Endothelial cell of umbilical vein (primary cell): Measurements from ENCODE around the gene UNC5C. TPM values are rescaled to one million over a fixed set of nuclear protein-coding genes. Genes with fewer than 3 reads are reported as not detected.

Source experiments
- BruUV-seq: library from RNA; stranded (reverse); fragments of 400-500 nt; replicated peaks from 2 replicates; lab custom pipeline; 2021; lab: Mats Ljungman, UMichigan
- CTCF ChIA-PET: fragments of 300-600, 350-600 bp; sonication (Branson Sonifier 250); formaldehyde crosslinking; loops from one replicate; lab custom pipeline; 2021; ENCODE audit warnings: antibody characterized with exemption, inconsistent platforms; lab: Charles Lee
- POLR2A ChIA-PET: fragments of 300-600, 350-600 bp; sonication (Branson Sonifier 250); formaldehyde crosslinking; loops from one replicate; lab custom pipeline; 2021; ENCODE audit warnings: antibody characterized with exemption, inconsistent platforms; lab: Charles Lee
- DNase-seq: peaks from one replicate; pipeline ENCODE4 v3.0.0-alpha.2; 2011; ENCODE audit warnings: low read depth, low spot score
- FAIRE-seq: peaks from 2 replicates; lab custom pipeline; 2011; peaks lifted over from hg19 to GRCh38; lab: Jason Lieb, UNC
- H2AFZ ChIP-seq: 2 replicates; pipeline ENCODE4 v1.6.0; 2012; ENCODE audit warnings: low read depth, low read length, control low read depth, inconsistent platforms
- H3K27ac ChIP-seq: 2 replicates; pipeline ENCODE4 v1.5.1; 2011; ENCODE audit warnings: low read depth, mild to moderate bottlenecking, control low read depth, low read length, moderate library complexity; ENCODE audit not compliant: insufficient read depth
- H3K27me3 ChIP-seq, 2 experiments: 2 replicates each; pipeline versions ENCODE4 v1.6.0 to v1.6.1; 2011; ENCODE audit warnings: low read length in 2 of 2, mixed read lengths in 1 of 2; ENCODE audit not compliant: control insufficient read depth in 2 of 2, insufficient read depth in 2 of 2
- H3K36me3 ChIP-seq, 2 experiments: 2 replicates in 1 of 2; 3 replicates in 1 of 2; pipeline ENCODE4 v1.5.1; 2011; ENCODE audit warnings: low read length in 2 of 2, mild to moderate bottlenecking in 1 of 2, moderate library complexity in 1 of 2; ENCODE audit not compliant: control insufficient read depth in 2 of 2, insufficient read depth in 2 of 2; ENCODE audit errors: extremely low read depth in 1 of 2
- H3K4me1 ChIP-seq: 3 replicates; pipeline ENCODE4 v1.5.1; 2011; ENCODE audit warnings: mild to moderate bottlenecking, low read length; ENCODE audit not compliant: control insufficient read depth, insufficient read depth; ENCODE audit errors: extremely low read depth
- H3K4me2 ChIP-seq: 2 replicates; pipeline ENCODE4 v1.6.1; 2011; ENCODE audit warnings: low read length, control low read depth, mixed read lengths; ENCODE audit not compliant: insufficient read depth
- H3K4me3 ChIP-seq, 3 experiments: fragments of 200-600 bp in 1 of 3; sonication (generic), shearing (Covaris generic) in 1 of 3; replicated peaks in 1 of 3; 2 replicates each; pipeline ENCODE4 v1.5.1; 2011 to 2016; ENCODE audit warnings: control low read depth in 3 of 3, low read length in 3 of 3, mild to moderate bottlenecking in 2 of 3, inconsistent platforms in 1 of 3, low read depth in 1 of 3, moderate library complexity in 1 of 3; ENCODE audit not compliant: insufficient read depth in 1 of 3
- H3K79me2 ChIP-seq: 2 replicates; pipeline ENCODE4 v1.6.0; 2012; ENCODE audit warnings: low read length, inconsistent platforms; ENCODE audit not compliant: control insufficient read depth, insufficient read depth
- H3K9ac ChIP-seq: replicated peaks from 2 replicates; pipeline ENCODE3; 2011; ENCODE audit warnings: low read length, control low read depth; ENCODE audit not compliant: insufficient read depth; ENCODE audit errors: extremely low read depth
- H3K9me1 ChIP-seq: replicated peaks from 3 replicates; pipeline ENCODE4 v1.6.0; 2011; ENCODE audit warnings: mild to moderate bottlenecking, low read length; ENCODE audit not compliant: control insufficient read depth, insufficient read depth; ENCODE audit errors: extremely low read depth
- H3K9me3 ChIP-seq: replicated peaks from 2 replicates; pipeline ENCODE4 v1.5.1; 2012; ENCODE audit warnings: low read length, inconsistent platforms; ENCODE audit not compliant: control insufficient read depth, insufficient read depth
- H4K20me1 ChIP-seq: replicated peaks from 2 replicates; pipeline ENCODE3; 2011; ENCODE audit warnings: mild to moderate bottlenecking, low read length; ENCODE audit not compliant: control insufficient read depth, insufficient read depth; ENCODE audit errors: extremely low read depth
- EZH2 ChIP-seq: IDR thresholded peaks from 2 replicates; pipeline ENCODE4 v1.6.1; 2012; ENCODE audit warnings: borderline replicate concordance, low read depth, mild to moderate bottlenecking, moderate library complexity, low read length, inconsistent platforms; ENCODE audit not compliant: severe bottlenecking
- FOS ChIP-seq: IDR thresholded peaks from 2 replicates; pipeline ENCODE4 v1.6.1; 2011; ENCODE audit warnings: mild to moderate bottlenecking, low read length, moderate library complexity, borderline replicate concordance; ENCODE audit not compliant: insufficient read depth
- GATA2 ChIP-seq: IDR thresholded peaks from 2 replicates; pipeline ENCODE4 v1.7.0; 2011; ENCODE audit warnings: low read depth, mild to moderate bottlenecking, moderate library complexity, mixed read lengths, low read length; ENCODE audit not compliant: insufficient read length, insufficient read depth
- JUN ChIP-seq: IDR thresholded peaks from 2 replicates; pipeline ENCODE4 v1.6.1; 2011; ENCODE audit warnings: borderline replicate concordance, low read depth; ENCODE audit not compliant: insufficient read length, insufficient read depth
- MAX ChIP-seq: IDR thresholded peaks from 2 replicates; pipeline ENCODE4 v1.6.1; 2011; ENCODE audit not compliant: insufficient read depth, insufficient read length
- MYC ChIP-seq: IDR thresholded peaks from one replicate; pipeline ENCODE4 v1.6.1; 2011; ENCODE audit warnings: mild to moderate bottlenecking, low read depth, low read length
- POLR2A ChIP-seq: IDR thresholded peaks from 2 replicates; pipeline ENCODE4 v1.6.1; 2012; ENCODE audit warnings: low read depth, mild to moderate bottlenecking, control low read depth, low read length
- POLR2AphosphoS5 ChIP-seq: IDR thresholded peaks from 2 replicates; pipeline ENCODE4 v1.6.1; 2012; ENCODE audit warnings: low read depth, mild to moderate bottlenecking, control low read depth, low read length, moderate library complexity; ENCODE audit not compliant: insufficient read depth
- dilution Hi-C: fragments of 300-500 bp; cut with MboI; formaldehyde crosslinking; loops from one replicate; pipeline ENCODE4 v1.15.0; 2019; ENCODE audit warnings: low sequenced_read_pairs; ENCODE audit not compliant: extremely low pct_ligation_motif_present
- intact Hi-C: fragments of 100-400 bp; cut with micrococcal nuclease; formaldehyde crosslinking; loops from one replicate; pipeline ENCODE4 v1.10.0; 2022
- polyA plus RNA-seq, 4 experiments: library from polyadenylated mRNA; depleted of rRNA in 3 of 4; stranded (reverse) in 3 of 4; unstranded in 1 of 4; fragments of >200 nt; gene quantifications; 2 replicates each; pipeline versions ENCODE4 v1.2.1 to v1.2.3, GENCODE V29; 2011 to 2012; ENCODE audit warnings: missing spikeins in 1 of 4
- total RNA-seq: library from RNA; stranded (reverse); gene quantifications from 2 replicates; pipeline ENCODE4 v1.2.3, GENCODE V29; 2021
- TF ChIP-seq, protein P1 (sequence below), 2 donors: IDR thresholded peaks; 1 replicate in 1 of 2; 2 replicates in 1 of 2; pipeline ENCODE4 v1.5.1; 2011; ENCODE audit warnings: low read length in 2 of 2, mild to moderate bottlenecking in 2 of 2, moderate library complexity in 2 of 2, control low read depth in 1 of 2, inconsistent platforms in 1 of 2, low read depth in 1 of 2; ENCODE audit not compliant: insufficient read depth in 1 of 2; ENCODE audit errors: extremely low read depth in 1 of 2

The UNC5C gene
- total and polyA plus RNA-seq, 2 donors (not counting 3 experiments of a cell fraction or from before 2014, with no cell fraction given): 0.44 to 0.53 TPM

- ChIA-PET CTCF (no interaction called here), POLR2A (no interaction called here)
- no TSS peak for BruUV-seq
- dilution Hi-C loops (no loop called here), intact Hi-C loops (loop anchor here (5.0 to 10.0 kb wide), 2 partner anchors 607 to 1994 kb away; no protein-coding TSS in a partner anchor)
- Histone ChIP-seq H3K9me1 (no peaks in the 10 kb centered on the region), H3K79me2 (no peaks in the 10 kb centered on the region), H3K4me3 (no peak overlapping the region), H4K20me1 (no peaks in the 10 kb centered on the region), H3K4me1 (no peaks in the 10 kb centered on the region), H2AFZ (no peak overlapping the region), H3K36me3 (no peaks in the 10 kb centered on the region), H3K9me3 (no peaks in the 10 kb centered on the region), H3K9ac (no peak overlapping the region), H3K4me2 (no peak overlapping the region), H3K27me3 (no peaks in the 10 kb centered on the region), H3K27ac (no peak overlapping the region)
- FAIRE-seq (peak; percentile 46), DNase-seq (no peak)
- TF ChIP-seq EZH2: no peak
Measured at GRCh38 chr4:95158045-95158444, 390.7 kb downstream of the UNC5C start.

DNA sequence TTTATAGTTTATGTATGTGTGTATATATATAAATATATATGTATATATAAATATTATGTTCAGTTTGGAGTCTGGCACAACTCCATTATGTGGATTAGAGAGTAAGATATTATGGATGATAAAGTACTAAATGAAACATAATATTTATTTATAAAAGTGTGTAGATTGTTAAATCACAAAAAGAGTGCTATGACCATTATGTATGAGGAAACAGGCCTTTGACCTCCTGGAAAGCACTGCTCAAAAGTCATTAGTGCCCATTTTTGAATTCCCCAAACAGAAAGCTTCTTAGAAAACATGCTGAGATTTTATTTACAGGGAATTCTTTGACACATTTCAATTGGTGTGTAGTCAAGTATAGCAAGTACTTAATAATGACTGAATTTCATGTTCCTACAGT lies 391.2 kb downstream of the UNC5C start:
- Histone ChIP-seq H3K4me2 (no peak overlapping the region), H3K9ac (no peak overlapping the region), H3K4me3 (no peak overlapping the region), H3K4me1 (no peaks in the 10 kb centered on the region), H3K27ac (no peak overlapping the region), H3K36me3 (no peaks in the 10 kb centered on the region), H4K20me1 (no peaks in the 10 kb centered on the region), H3K79me2 (no peaks in the 10 kb centered on the region), H3K9me1 (no peaks in the 10 kb centered on the region), H2AFZ (no peak overlapping the region), H3K9me3 (no peaks in the 10 kb centered on the region), H3K27me3 (no peaks in the 10 kb centered on the region)
- peak; percentile 15 for FAIRE-seq
- BruUV-seq: no TSS peak
- no peak for TF ChIP-seq EZH2
- TF ChIP-seq, protein P1, sequence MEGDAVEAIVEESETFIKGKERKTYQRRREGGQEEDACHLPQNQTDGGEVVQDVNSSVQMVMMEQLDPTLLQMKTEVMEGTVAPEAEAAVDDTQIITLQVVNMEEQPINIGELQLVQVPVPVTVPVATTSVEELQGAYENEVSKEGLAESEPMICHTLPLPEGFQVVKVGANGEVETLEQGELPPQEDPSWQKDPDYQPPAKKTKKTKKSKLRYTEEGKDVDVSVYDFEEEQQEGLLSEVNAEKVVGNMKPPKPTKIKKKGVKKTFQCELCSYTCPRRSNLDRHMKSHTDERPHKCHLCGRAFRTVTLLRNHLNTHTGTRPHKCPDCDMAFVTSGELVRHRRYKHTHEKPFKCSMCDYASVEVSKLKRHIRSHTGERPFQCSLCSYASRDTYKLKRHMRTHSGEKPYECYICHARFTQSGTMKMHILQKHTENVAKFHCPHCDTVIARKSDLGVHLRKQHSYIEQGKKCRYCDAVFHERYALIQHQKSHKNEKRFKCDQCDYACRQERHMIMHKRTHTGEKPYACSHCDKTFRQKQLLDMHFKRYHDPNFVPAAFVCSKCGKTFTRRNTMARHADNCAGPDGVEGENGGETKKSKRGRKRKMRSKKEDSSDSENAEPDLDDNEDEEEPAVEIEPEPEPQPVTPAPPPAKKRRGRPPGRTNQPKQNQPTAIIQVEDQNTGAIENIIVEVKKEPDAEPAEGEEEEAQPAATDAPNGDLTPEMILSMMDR (IDR thresholded peaks at IDR 0.05; ENCODE audit: extremely low read depth in 1 of 2, insufficient read depth in 1 of 2, low read depth in 1 of 2, low read length in 2 of 2): no peak
- no peak for TF ChIP-seq POLR2AphosphoS5
- no peak for TF ChIP-seq MYC
- no peak for TF ChIP-seq POLR2A
- no peak for TF ChIP-seq FOS
- no peak for TF ChIP-seq JUN
- TF ChIP-seq MAX: no peak
- TF ChIP-seq GATA2: no peak
- intact Hi-C loops (loop anchor here (5.0 to 10.0 kb wide), 2 partner anchors 607 to 1995 kb away; no protein-coding TSS in a partner anchor), dilution Hi-C loops (no loop called here)
- POLR2A ChIA-PET: no interaction called here
- CTCF ChIA-PET: no interaction called here
- DNase-seq: no peak
